GM12878 (cell line): ENCODE results near the gene KCNV2. TPM values are rescaled to one million over a fixed set of nuclear protein-coding genes. Genes with fewer than 3 reads are reported as not detected.

Experiments
- ATAC-seq: fragments of 200-7000 bp; cut with Tn5 transposase; 3 replicates; pipeline ENCODE4 v1.9.1; 2020; ENCODE audit warnings: mild to moderate bottlenecking, moderate library complexity
- BruUV-seq: library from RNA; stranded (reverse); fragments of 400-500 nt; replicated peaks from 2 replicates; lab custom pipeline; 2021; lab: Mats Ljungman, UMichigan
- CTCF ChIA-PET: fragments of 300-600 bp; sonication (Branson Sonifier 250); formaldehyde crosslinking; extraction: SDS; loops from one replicate; lab custom pipeline; 2021; ENCODE audit warnings: inconsistent platforms; lab: Yijun Ruan, JAX
- POLR2A ChIA-PET: fragments of 350-600 bp; formaldehyde crosslinking; extraction: SDS; loops from one replicate; lab custom pipeline; 2021; ENCODE audit warnings: inconsistent platforms; lab: Charles Lee
- RAD21 ChIA-PET: fragments of 300-600 bp; sonication (Branson Sonifier 250); formaldehyde crosslinking; loops from one replicate; lab custom pipeline; 2023; ENCODE audit warnings: antibody characterized with exemption; ENCODE audit not compliant: unreplicated experiment; lab: Charles Lee
- SMC1A ChIA-PET: fragments of 300-600 bp; sonication (Branson Sonifier 250); formaldehyde crosslinking; loops from one replicate; lab custom pipeline; 2023; ENCODE audit not compliant: unreplicated experiment, uncharacterized antibody; lab: Charles Lee
- DNase-seq: peaks from one replicate; pipeline ENCODE4 v3.0.0-alpha.2; 2011; ENCODE audit warnings: low read depth, low spot score
- FAIRE-seq: peaks from 3 replicates; lab custom pipeline; 2011; peaks lifted over from hg19 to GRCh38; lab: Jason Lieb, UNC
- H2AFZ ChIP-seq: 2 replicates; pipeline ENCODE4 v1.6.0; 2011; ENCODE audit warnings: low read depth, low read length, control low read depth; ENCODE audit not compliant: control insufficient read depth
- H3K27ac ChIP-seq: 2 replicates; pipeline ENCODE4 v1.5.1; 2011; ENCODE audit warnings: control low read depth; ENCODE audit not compliant: control insufficient read depth, insufficient read depth
- H3K27me3 ChIP-seq, 2 experiments: replicated peaks in 1 of 2; 2 replicates each; pipeline versions ENCODE4 v1.6.0 to v1.6.1; 2011; ENCODE audit warnings: low read length in 1 of 2; ENCODE audit not compliant: control insufficient read depth in 2 of 2, insufficient read depth in 2 of 2
- H3K36me3 ChIP-seq, 2 experiments: 2 replicates each; pipeline ENCODE4 v1.5.1; 2011; ENCODE audit warnings: low read length in 1 of 2; ENCODE audit not compliant: control insufficient read depth in 2 of 2, insufficient read depth in 2 of 2
- H3K4me1 ChIP-seq: 2 replicates; pipeline ENCODE4 v1.6.1; 2011; ENCODE audit warnings: mild to moderate bottlenecking, low read length, moderate library complexity, mixed read lengths; ENCODE audit not compliant: control insufficient read depth, insufficient read depth
- H3K4me2 ChIP-seq: 2 replicates; pipeline ENCODE4 v1.6.0; 2011; ENCODE audit warnings: control low read depth; ENCODE audit not compliant: control insufficient read depth, insufficient read depth
- H3K4me3 ChIP-seq: fragments of 200-600 bp; sonication (generic); 2 replicates; pipeline ENCODE4 v1.5.1; 2016
- H3K79me2 ChIP-seq: 2 replicates; pipeline ENCODE4 v1.6.0; 2011; ENCODE audit warnings: low read length; ENCODE audit not compliant: control insufficient read depth, insufficient read depth
- H3K9ac ChIP-seq: 2 replicates; pipeline ENCODE4 v1.8.0; 2011; ENCODE audit warnings: low read length, control low read depth, mixed read lengths; ENCODE audit not compliant: control insufficient read depth, insufficient read depth
- H3K9me3 ChIP-seq: replicated peaks from 3 replicates; pipeline ENCODE4 v1.5.1; 2011; ENCODE audit warnings: mild to moderate bottlenecking, low read length; ENCODE audit not compliant: control insufficient read depth, insufficient read depth
- H4K20me1 ChIP-seq: 2 replicates; pipeline ENCODE4 v1.6.0; 2011; ENCODE audit not compliant: control insufficient read depth, insufficient read depth
- PAX8 ChIP-seq: fragments of 450-650 bp; IDR thresholded peaks from 2 replicates; pipeline ENCODE4 v1.6.1; 2017; ENCODE audit warnings: mild to moderate bottlenecking, moderate library complexity
- WGBS: methylation state at CpG from one replicate; pipeline ENCODE4 v1.1.6; 2016; ENCODE audit warnings: low lambda C conversion rate; ENCODE audit not compliant: insufficient replicate concordance, insufficient coverage; ENCODE audit errors: missing lambda C conversion rate; 5-methylcytosine and 5-hydroxymethylcytosine counted together
- in situ Hi-C: fragments of 300-500 bp; cut with MboI; formaldehyde crosslinking; loops from 9 replicates; pipeline ENCODE4 v1.14.3; 2018; ENCODE audit warnings: mixed read lengths
- intact Hi-C: fragments of 100-400 bp; cut with micrococcal nuclease; formaldehyde crosslinking; loops from one replicate; pipeline ENCODE4 v1.14.2; 2022; ENCODE audit not compliant: unreplicated experiment
- polyA plus RNA-seq, 11 experiments: library from polyadenylated mRNA; depleted of rRNA in 4 of 11; unstranded in 6 of 11; stranded (reverse) in 5 of 11; fragments of >200 nt; fragmentation: Nextera tagmentation in 4 of 11; fragmentation: Illumina TruSeq in 1 of 11; extraction: Ambion mirVana in 4 of 11; extraction: Trizol in 1 of 11; gene quantifications; 1 replicate in 1 of 11; 2 replicates in 10 of 11; pipeline versions ENCODE4 v1.2.1 to v1.2.3, GENCODE V29; 2011 to 2016; ENCODE audit warnings: inconsistent platforms in 2 of 11, missing spikeins in 2 of 11, low read depth in 1 of 11
- total RNA-seq, 4 experiments: library from RNA; depleted of rRNA in 3 of 4; stranded (reverse); fragments of >200 nt in 3 of 4; fragmentation: Illumina TruSeq in 1 of 4; extraction: Trizol in 1 of 4; gene quantifications; 2 replicates each; pipeline versions ENCODE4 v1.2.1 to v1.2.3, GENCODE V29; 2013 to 2021
- TF ChIP-seq, protein P1 (sequence below): fragments of 450-650 bp; IDR thresholded peaks from 2 replicates; pipeline ENCODE4 v1.6.1; 2018; ENCODE audit warnings: borderline replicate concordance, mild to moderate bottlenecking; ENCODE audit not compliant: partially characterized antibody
- TF ChIP-seq, protein P2 (sequence below): fragments of 450-650 bp; IDR thresholded peaks from 2 replicates; pipeline ENCODE4 v1.6.1; 2017; ENCODE audit warnings: mild to moderate bottlenecking

Gene KCNV2
- total and polyA plus RNA-seq, 10 of the 15 experiments (the other 5 are each of a cell fraction or from before 2014, with no cell fraction given), result 0.04 to 0.37 (median 0.09) TPM; not detected in 4

DNA sequence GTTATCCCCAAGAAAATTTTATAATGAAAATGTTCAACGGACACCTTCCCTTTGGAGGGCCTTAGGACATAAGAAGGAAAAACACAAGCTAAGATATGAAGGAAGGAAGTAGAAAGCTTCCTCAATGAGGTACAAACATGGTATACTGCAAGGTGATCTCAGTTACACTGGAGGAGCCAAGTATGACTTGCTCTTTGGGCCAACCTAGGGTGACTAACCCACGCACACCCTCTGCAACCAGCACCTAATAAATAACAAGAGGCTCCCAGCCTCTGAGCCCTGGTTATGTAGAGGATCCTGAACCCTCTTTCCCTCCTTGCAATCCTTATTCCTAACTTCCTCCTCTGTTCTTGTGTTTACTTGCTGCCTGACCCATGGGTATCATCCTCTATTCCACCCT lies 38.3 kb upstream of the KCNV2 start:
- no peaks in the 10 kb centered on the region for H3K4me1 ChIP-seq
- DNase-seq, result no peak
- H3K27ac ChIP-seq, result no peak overlapping the region
- BruUV-seq, result no TSS peak
- H2AFZ ChIP-seq, result no peak overlapping the region
- H3K27me3 ChIP-seq, result no peaks in the 10 kb centered on the region
- ChIA-PET CTCF (interaction anchor here (0.6 to 1.2 kb wide), 2 partner anchors 11 to 49 kb away, joined by 3 to 5 read pairs; no protein-coding TSS in a partner anchor), RAD21 (no interaction called here), SMC1A (interaction anchor here (1.2 to 1.3 kb wide), 2 partner anchors 15 to 49 kb away, joined by 3 to 6 read pairs; no protein-coding TSS in a partner anchor), POLR2A (no interaction called here)
- no peak overlapping the region for H3K9ac ChIP-seq
- intact Hi-C loops, result no loop called here
- TF ChIP-seq, protein P1, sequence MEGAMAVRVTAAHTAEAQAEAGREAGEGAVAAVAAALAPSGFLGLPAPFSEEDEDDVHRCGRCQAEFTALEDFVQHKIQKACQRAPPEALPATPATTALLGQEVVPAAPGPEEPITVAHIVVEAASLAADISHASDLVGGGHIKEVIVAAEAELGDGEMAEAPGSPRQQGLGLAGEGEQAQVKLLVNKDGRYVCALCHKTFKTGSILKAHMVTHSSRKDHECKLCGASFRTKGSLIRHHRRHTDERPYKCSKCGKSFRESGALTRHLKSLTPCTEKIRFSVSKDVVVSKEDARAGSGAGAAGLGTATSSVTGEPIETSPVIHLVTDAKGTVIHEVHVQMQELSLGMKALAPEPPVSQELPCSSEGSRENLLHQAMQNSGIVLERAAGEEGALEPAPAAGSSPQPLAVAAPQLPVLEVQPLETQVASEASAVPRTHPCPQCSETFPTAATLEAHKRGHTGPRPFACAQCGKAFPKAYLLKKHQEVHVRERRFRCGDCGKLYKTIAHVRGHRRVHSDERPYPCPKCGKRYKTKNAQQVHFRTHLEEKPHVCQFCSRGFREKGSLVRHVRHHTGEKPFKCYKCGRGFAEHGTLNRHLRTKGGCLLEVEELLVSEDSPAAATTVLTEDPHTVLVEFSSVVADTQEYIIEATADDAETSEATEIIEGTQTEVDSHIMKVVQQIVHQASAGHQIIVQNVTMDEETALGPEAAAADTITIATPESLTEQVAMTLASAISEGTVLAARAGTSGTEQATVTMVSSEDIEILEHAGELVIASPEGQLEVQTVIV, result no peak
- TF ChIP-seq, protein P2, sequence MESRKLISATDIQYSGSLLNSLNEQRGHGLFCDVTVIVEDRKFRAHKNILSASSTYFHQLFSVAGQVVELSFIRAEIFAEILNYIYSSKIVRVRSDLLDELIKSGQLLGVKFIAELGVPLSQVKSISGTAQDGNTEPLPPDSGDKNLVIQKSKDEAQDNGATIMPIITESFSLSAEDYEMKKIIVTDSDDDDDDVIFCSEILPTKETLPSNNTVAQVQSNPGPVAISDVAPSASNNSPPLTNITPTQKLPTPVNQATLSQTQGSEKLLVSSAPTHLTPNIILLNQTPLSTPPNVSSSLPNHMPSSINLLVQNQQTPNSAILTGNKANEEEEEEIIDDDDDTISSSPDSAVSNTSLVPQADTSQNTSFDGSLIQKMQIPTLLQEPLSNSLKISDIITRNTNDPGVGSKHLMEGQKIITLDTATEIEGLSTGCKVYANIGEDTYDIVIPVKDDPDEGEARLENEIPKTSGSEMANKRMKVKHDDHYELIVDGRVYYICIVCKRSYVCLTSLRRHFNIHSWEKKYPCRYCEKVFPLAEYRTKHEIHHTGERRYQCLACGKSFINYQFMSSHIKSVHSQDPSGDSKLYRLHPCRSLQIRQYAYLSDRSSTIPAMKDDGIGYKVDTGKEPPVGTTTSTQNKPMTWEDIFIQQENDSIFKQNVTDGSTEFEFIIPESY, result no peak
- no peak for TF ChIP-seq PAX8
- no peaks in the 10 kb centered on the region for H4K20me1 ChIP-seq
- no peaks in the 10 kb centered on the region for H3K36me3 ChIP-seq
- no peak overlapping the region for H3K4me2 ChIP-seq
- H3K4me3 ChIP-seq, result no peak overlapping the region
- ATAC-seq, result no peak
- in situ Hi-C loops, result no loop called here
- no peaks in the 10 kb centered on the region for H3K79me2 ChIP-seq
- FAIRE-seq, result peak; percentile 35
- 70% methylated on average over 2 of the region's 2 CpGs for WGBS
- H3K9me3 ChIP-seq, result no peaks in the 10 kb centered on the region
